SK-N-SH (cell line): ENCODE measurements around the gene ARHGEF4. TPM values are rescaled to one million over a fixed set of nuclear protein-coding genes. Genes with fewer than 3 reads are reported as not detected.
A peak's percentile ranks its signal among the peaks of the same experiment; 100 is the strongest.

Source experiments
- CTCF ChIA-PET: fragments of 300-600, 350-600 bp; formaldehyde crosslinking; extraction: SDS; loops from one replicate; lab custom pipeline; 2021; lab: Yijun Ruan, JAX
- POLR2A ChIA-PET: fragments of 350-600 bp; sonication (Branson Sonifier 250); formaldehyde crosslinking; extraction: SDS; loops from one replicate; lab custom pipeline; 2020; ENCODE audit warnings: antibody characterized with exemption, inconsistent platforms; lab: Yijun Ruan, JAX
- DNase-seq: peaks from one replicate; pipeline ENCODE4 v3.0.0; 2012
- H2AFZ ChIP-seq: fragments of 200-600 bp; sonication (generic); 2 replicates; pipeline ENCODE4 v1.8.1; 2016; ENCODE audit warnings: antibody characterized with exemption, mild to moderate bottlenecking, low read depth
- H3F3A ChIP-seq: fragments of 200-600 bp; sonication (generic); replicated peaks from 2 replicates; pipeline ENCODE3; 2016; ENCODE audit warnings: antibody characterized with exemption, mild to moderate bottlenecking; ENCODE audit not compliant: insufficient read depth
- H3K27ac ChIP-seq, 2 experiments: fragments of 200-500 bp in 1 of 2; fragments of 200-600 bp in 1 of 2; sonication (Bioruptor generic) in 1 of 2; sonication (generic), shearing (Covaris generic) in 1 of 2; 2 replicates each; pipeline versions ENCODE4 v1.5.1 to v1.6.1; 2014 to 2016; ENCODE audit warnings: low read depth in 2 of 2, inconsistent platforms in 1 of 2, low read length in 1 of 2, mild to moderate bottlenecking in 1 of 2, mixed read lengths in 1 of 2
- H3K27me3 ChIP-seq: fragments of 200-600 bp; sonication (generic), shearing (Covaris generic); 2 replicates; pipeline ENCODE4 v1.6.1; 2016; ENCODE audit warnings: mixed run types; ENCODE audit not compliant: insufficient read depth
- H3K36me3 ChIP-seq, 2 experiments: fragments of 200-500 bp in 1 of 2; fragments of 200-600 bp in 1 of 2; sonication (Bioruptor generic) in 1 of 2; sonication (generic) in 1 of 2; replicated peaks in 1 of 2; 2 replicates each; pipeline versions ENCODE3 to v1.5.1; 2014 to 2016; ENCODE audit warnings: low read length in 1 of 2, mild to moderate bottlenecking in 1 of 2; ENCODE audit not compliant: insufficient read depth in 2 of 2, control insufficient read depth in 1 of 2
- H3K4me1 ChIP-seq, 2 experiments: fragments of 200-500 bp in 1 of 2; fragments of 200-600 bp in 1 of 2; sonication (Bioruptor generic) in 1 of 2; sonication (generic), shearing (Covaris generic) in 1 of 2; 2 replicates each; pipeline versions ENCODE4 v1.5.1 to v1.6.1; 2014 to 2016; ENCODE audit warnings: low read depth in 1 of 2, low read length in 1 of 2, mixed run types in 1 of 2; ENCODE audit not compliant: insufficient read depth in 2 of 2, control insufficient read depth in 1 of 2
- H3K4me2 ChIP-seq: fragments of 200-600 bp; sonication (generic), shearing (Covaris generic); 2 replicates; pipeline ENCODE4 v1.6.1; 2017; ENCODE audit warnings: mixed run types
- H3K4me3 ChIP-seq, 2 experiments: fragments of 200-500 bp in 1 of 2; fragments of 200-600 bp in 1 of 2; sonication (Bioruptor generic) in 1 of 2; sonication (generic), shearing (Covaris generic) in 1 of 2; 2 replicates each; pipeline versions ENCODE4 v1.5.1 to v1.8.1; 2014 to 2016; ENCODE audit warnings: low read depth in 2 of 2, inconsistent platforms in 1 of 2, low read length in 1 of 2, mild to moderate bottlenecking in 1 of 2, mixed read lengths in 1 of 2, moderate library complexity in 1 of 2
- H3K79me2 ChIP-seq: fragments of 200-600 bp; sonication (generic); 2 replicates; pipeline ENCODE4 v1.8.1; 2017; ENCODE audit warnings: mild to moderate bottlenecking; ENCODE audit not compliant: insufficient read depth
- H3K9ac ChIP-seq: fragments of 200-600 bp; sonication (generic); 2 replicates; pipeline ENCODE4 v1.6.1; 2017; ENCODE audit warnings: mixed run types
- H3K9me2 ChIP-seq: fragments of 200-600 bp; sonication (generic); 2 replicates; pipeline ENCODE4 v1.6.1; 2017; ENCODE audit warnings: mixed run types
- H3K9me3 ChIP-seq: fragments of 200-600 bp; sonication (generic); 2 replicates; pipeline ENCODE4 v1.6.1; 2017; ENCODE audit warnings: mixed run types, mild to moderate bottlenecking, moderate library complexity
- H4K20me1 ChIP-seq: fragments of 200-600 bp; sonication (generic); 2 replicates; pipeline ENCODE4 v1.6.1; 2017; ENCODE audit warnings: mild to moderate bottlenecking, mixed run types; ENCODE audit not compliant: insufficient read depth
- GABPA ChIP-seq: IDR thresholded peaks from 2 replicates; pipeline ENCODE4 v1.4.0; 2012; ENCODE audit warnings: low read depth, mild to moderate bottlenecking
- NFIC ChIP-seq: IDR thresholded peaks from 2 replicates; pipeline ENCODE4 v1.4.0; 2012; ENCODE audit warnings: borderline replicate concordance
- NRF1 ChIP-seq: IDR thresholded peaks from 2 replicates; pipeline ENCODE4 v1.6.1; 2012; ENCODE audit warnings: low read depth, mild to moderate bottlenecking, low read length
- RAD21 ChIP-seq: IDR thresholded peaks from 2 replicates; pipeline ENCODE4 v1.6.1; 2012; ENCODE audit warnings: mild to moderate bottlenecking, low read length
- RCOR1 ChIP-seq: fragments of 150-350 bp; IDR thresholded peaks from 2 replicates; pipeline ENCODE4 v1.6.1; 2017; ENCODE audit warnings: antibody characterized with exemption, low read length
- RFX5 ChIP-seq: IDR thresholded peaks from 2 replicates; pipeline ENCODE4 v1.6.1; 2012; ENCODE audit warnings: mild to moderate bottlenecking, improper control_type of control experiment, low read length
- SMC3 ChIP-seq: IDR thresholded peaks from 2 replicates; pipeline ENCODE4 v1.6.1; 2012; ENCODE audit warnings: low read depth, low read length, improper control_type of control experiment
- TEAD4 ChIP-seq: IDR thresholded peaks from 2 replicates; pipeline ENCODE4 v1.4.0; 2012; ENCODE audit warnings: mild to moderate bottlenecking, borderline replicate concordance; ENCODE audit not compliant: insufficient read depth
- YY1 ChIP-seq: IDR thresholded peaks from 2 replicates; pipeline ENCODE4 v1.4.0; 2012; ENCODE audit warnings: low read depth, mild to moderate bottlenecking
- WGBS: methylation state at CpG from one replicate; pipeline ENCODE4 v1.1.6; 2017; ENCODE audit warnings: low lambda C conversion rate; 5-methylcytosine and 5-hydroxymethylcytosine counted together
- polyA plus RNA-seq, 3 experiments: library from polyadenylated mRNA; depleted of rRNA; stranded (reverse); fragments of >200 nt; gene quantifications; 2 replicates each; pipeline ENCODE4 v1.2.3, GENCODE V29; 2012
- TF ChIP-seq, protein P1 (sequence below): IDR thresholded peaks from 2 replicates; pipeline ENCODE4 v1.4.0; 2012; ENCODE audit warnings: low read depth, borderline replicate concordance
- TF ChIP-seq, protein P2 (sequence below): IDR thresholded peaks from 2 replicates; pipeline ENCODE4; 2012
- TF ChIP-seq, protein P3 (sequence below): fragments of 200-600 bp; sonication (generic); IDR thresholded peaks from 2 replicates; pipeline ENCODE4 v1.6.1; 2017; ENCODE audit warnings: antibody characterized with exemption, mild to moderate bottlenecking, moderate library complexity

The ARHGEF4 gene
- polyA plus RNA-seq, 1 of the 3 experiments (the other 2 are of a cell fraction), result 2.3 TPM

- H3K4me2 ChIP-seq, result no peak overlapping the region
- no peaks in the 10 kb centered on the region for H3F3A ChIP-seq
- H4K20me1 ChIP-seq, result no peaks in the 10 kb centered on the region
- no peaks in the 10 kb centered on the region for H3K27me3 ChIP-seq
- H3K27ac ChIP-seq, result no peak overlapping the region
- ChIA-PET POLR2A (no interaction called here), CTCF (interaction anchor here (1.5 to 4.4 kb wide), 2 partner anchors 43 to 119 kb away, joined by 4 to 27 read pairs; no protein-coding TSS in a partner anchor)
- no peak overlapping the region for H2AFZ ChIP-seq
- 69% methylated on average over 12 of the region's 24 CpGs for WGBS
- H3K79me2 ChIP-seq, result no peaks in the 10 kb centered on the region
- H3K36me3 ChIP-seq, result no peaks in the 10 kb centered on the region
- H3K9me2 ChIP-seq, result no peaks in the 10 kb centered on the region
- TF ChIP-seq GABPA (no peak), NFIC (no peak)
- TF ChIP-seq, protein P1, sequence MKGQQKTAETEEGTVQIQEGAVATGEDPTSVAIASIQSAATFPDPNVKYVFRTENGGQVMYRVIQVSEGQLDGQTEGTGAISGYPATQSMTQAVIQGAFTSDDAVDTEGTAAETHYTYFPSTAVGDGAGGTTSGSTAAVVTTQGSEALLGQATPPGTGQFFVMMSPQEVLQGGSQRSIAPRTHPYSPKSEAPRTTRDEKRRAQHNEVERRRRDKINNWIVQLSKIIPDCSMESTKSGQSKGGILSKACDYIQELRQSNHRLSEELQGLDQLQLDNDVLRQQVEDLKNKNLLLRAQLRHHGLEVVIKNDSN, result no peak
- TF ChIP-seq, protein P2, sequence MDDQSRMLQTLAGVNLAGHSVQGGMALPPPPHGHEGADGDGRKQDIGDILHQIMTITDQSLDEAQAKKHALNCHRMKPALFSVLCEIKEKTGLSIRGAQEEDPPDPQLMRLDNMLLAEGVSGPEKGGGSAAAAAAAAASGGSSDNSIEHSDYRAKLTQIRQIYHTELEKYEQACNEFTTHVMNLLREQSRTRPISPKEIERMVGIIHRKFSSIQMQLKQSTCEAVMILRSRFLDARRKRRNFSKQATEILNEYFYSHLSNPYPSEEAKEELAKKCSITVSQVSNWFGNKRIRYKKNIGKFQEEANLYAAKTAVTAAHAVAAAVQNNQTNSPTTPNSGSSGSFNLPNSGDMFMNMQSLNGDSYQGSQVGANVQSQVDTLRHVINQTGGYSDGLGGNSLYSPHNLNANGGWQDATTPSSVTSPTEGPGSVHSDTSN, result no peak
- no peak overlapping the region for H3K4me3 ChIP-seq
- H3K9ac ChIP-seq, result no peak overlapping the region
- no peaks in the 10 kb centered on the region for H3K9me3 ChIP-seq
- no peak for DNase-seq
- no peaks in the 10 kb centered on the region for H3K4me1 ChIP-seq
Measured at GRCh38 chr2:130917006-130917688, 80.4 kb downstream of the ARHGEF4 start.

- no peaks in the 10 kb centered on the region for H3K4me1 ChIP-seq
- DNase-seq, result no peak
- no peaks in the 10 kb centered on the region for H3K9me3 ChIP-seq
- 79% methylated on average over 21 of the region's 21 CpGs for WGBS
- no peaks in the 10 kb centered on the region for H3K36me3 ChIP-seq
- POLR2A ChIA-PET, result no interaction called here
- no peak overlapping the region for H3K4me3 ChIP-seq
- TF ChIP-seq YY1 (no peak), RFX5 (no peak)
- no peak overlapping the region for H2AFZ ChIP-seq
- H4K20me1 ChIP-seq, result no peaks in the 10 kb centered on the region
- H3K27me3 ChIP-seq, result no peaks in the 10 kb centered on the region
- no peak overlapping the region for H3K27ac ChIP-seq
- H3K9ac ChIP-seq, result no peak overlapping the region
- H3K79me2 ChIP-seq, result no peaks in the 10 kb centered on the region
- H3K9me2 ChIP-seq, result no peaks in the 10 kb centered on the region
- CTCF ChIA-PET, result interaction anchor here (4.4 kb wide), 1 partner anchor 120 kb away, joined by 27 read pairs; no protein-coding TSS in a partner anchor
- H3F3A ChIP-seq, result no peaks in the 10 kb centered on the region
- no peak overlapping the region for H3K4me2 ChIP-seq
Measured at GRCh38 chr2:130918393-130918792, 81.7 kb downstream of the ARHGEF4 start.

GRCh38 chr2:130920415-130921163 is 83.9 kb downstream of the ARHGEF4 start:
- DNase-seq, result peak; percentile 87
- H3F3A ChIP-seq, result no peaks in the 10 kb centered on the region
- no peaks in the 10 kb centered on the region for H3K79me2 ChIP-seq
- H2AFZ ChIP-seq, result no peak overlapping the region
- no peak overlapping the region for H3K9ac ChIP-seq
- TF ChIP-seq SMC3 (peak; percentile 88), RCOR1 (no peak), NRF1 (no peak), TEAD4 (peak; percentile 42; the same call in 1 of the 2 replicates), RAD21 (peak; percentile 79), YY1 (no peak)
- TF ChIP-seq, protein P3, sequence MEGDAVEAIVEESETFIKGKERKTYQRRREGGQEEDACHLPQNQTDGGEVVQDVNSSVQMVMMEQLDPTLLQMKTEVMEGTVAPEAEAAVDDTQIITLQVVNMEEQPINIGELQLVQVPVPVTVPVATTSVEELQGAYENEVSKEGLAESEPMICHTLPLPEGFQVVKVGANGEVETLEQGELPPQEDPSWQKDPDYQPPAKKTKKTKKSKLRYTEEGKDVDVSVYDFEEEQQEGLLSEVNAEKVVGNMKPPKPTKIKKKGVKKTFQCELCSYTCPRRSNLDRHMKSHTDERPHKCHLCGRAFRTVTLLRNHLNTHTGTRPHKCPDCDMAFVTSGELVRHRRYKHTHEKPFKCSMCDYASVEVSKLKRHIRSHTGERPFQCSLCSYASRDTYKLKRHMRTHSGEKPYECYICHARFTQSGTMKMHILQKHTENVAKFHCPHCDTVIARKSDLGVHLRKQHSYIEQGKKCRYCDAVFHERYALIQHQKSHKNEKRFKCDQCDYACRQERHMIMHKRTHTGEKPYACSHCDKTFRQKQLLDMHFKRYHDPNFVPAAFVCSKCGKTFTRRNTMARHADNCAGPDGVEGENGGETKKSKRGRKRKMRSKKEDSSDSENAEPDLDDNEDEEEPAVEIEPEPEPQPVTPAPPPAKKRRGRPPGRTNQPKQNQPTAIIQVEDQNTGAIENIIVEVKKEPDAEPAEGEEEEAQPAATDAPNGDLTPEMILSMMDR, result peak; percentile 89
- H3K27me3 ChIP-seq, result no peaks in the 10 kb centered on the region
- no peaks in the 10 kb centered on the region for H3K36me3 ChIP-seq
- ChIA-PET POLR2A (no interaction called here), CTCF (interaction anchor here (0.5 to 4.3 kb wide), 41 partner anchors 9 to 578 kb away, joined by 3 to 63 read pairs (median 4); partner anchors contain the start of gene IMP4)
- no peaks in the 10 kb centered on the region for H3K4me1 ChIP-seq
- WGBS, result 37% methylated on average over 7 of the region's 7 CpGs
- no peak overlapping the region for H3K4me2 ChIP-seq
- H3K27ac ChIP-seq, result no peak overlapping the region
- no peaks in the 10 kb centered on the region for H4K20me1 ChIP-seq
- H3K9me2 ChIP-seq, result no peaks in the 10 kb centered on the region
- H3K9me3 ChIP-seq, result no peaks in the 10 kb centered on the region
- H3K4me3 ChIP-seq, result peak overlapping the region in 1 of 2 experiments; percentile 23; a peak in 1 of 4 replicates
